ENCODE results near the gene IFNL4. TPM values are rescaled to one million over a fixed set of nuclear protein-coding genes. Genes with fewer than 3 reads are reported as not detected.

IFNL4 gene
- total RNA-seq, 1 experiment from 2014 or later = not detected

GRCh38 chr19:39277598-39277997, 28.9 kb upstream of the IFNL4 start:
- TF ChIP-seq CTCF (conservative IDR thresholded peaks at IDR 0.05) = no peak
- Histone ChIP-seq H3T11ph (ENCODE audit: low read length) (no peak overlapping the region), H2BK120ac (ENCODE audit: low read depth, low read length, poor library complexity, severe bottlenecking) (no peak overlapping the region), H3K4ac (ENCODE audit: low read depth, low read length) (no peak overlapping the region), H2BK5ac (ENCODE audit: insufficient read length, low read length) (no peak overlapping the region), H4K91ac (ENCODE audit: insufficient read length, low read depth, low read length) (no peak overlapping the region), H3K23me2 (ENCODE audit: insufficient read length, low read depth, low read length, poor library complexity, severe bottlenecking) (no peaks in the 10 kb centered on the region), H3K79me2 (ENCODE audit: insufficient read depth, low read length) (no peaks in the 10 kb centered on the region), H2BK15ac (ENCODE audit: low read depth, low read length) (no peak overlapping the region), H3K14ac (ENCODE audit: insufficient read depth, low read length) (no peak overlapping the region), H3K56ac (ENCODE audit: insufficient read length, low read depth, low read length) (no peak overlapping the region), H3K4me1 (ENCODE audit: insufficient read depth, low read length) (no peaks in the 10 kb centered on the region), H4K20me1 (ENCODE audit: control insufficient read depth, insufficient read depth, insufficient read length) (no peaks in the 10 kb centered on the region), H2BK12ac (ENCODE audit: insufficient read length, low read depth, low read length) (no peak overlapping the region), H4K8ac (replicated peaks; ENCODE audit: insufficient read length, low read depth, low read length) (no peak overlapping the region), H3K18ac (ENCODE audit: insufficient read length, low read depth, low read length) (no peak overlapping the region), H2BK20ac (ENCODE audit: low read depth, low read length, poor library complexity, severe bottlenecking) (no peak overlapping the region), H3K9me3 (ENCODE audit: control insufficient read depth, low read depth, low read length) (no peaks in the 10 kb centered on the region), H4K5ac (ENCODE audit: insufficient read length, low read depth, low read length) (no peak overlapping the region), H3K27ac (ENCODE audit: insufficient read length, low read depth, low read length) (no peak overlapping the region), H3K23ac (ENCODE audit: insufficient read length, low read depth, low read length) (no peak overlapping the region), H2AFZ (ENCODE audit: low read length) (no peak overlapping the region), H3K27me3 (ENCODE audit: insufficient read depth, low read length) (no peaks in the 10 kb centered on the region), H3K9ac (ENCODE audit: extremely low read depth, insufficient read length, low read length) (no peak overlapping the region), H2AK5ac (ENCODE audit: insufficient read length, low read length) (no peak overlapping the region), H3K4me2 (ENCODE audit: insufficient read depth, insufficient read length, low read length) (no peak overlapping the region), H3K79me1 (ENCODE audit: insufficient read depth, low read depth, low read length, poor library complexity, severe bottlenecking) (no peaks in the 10 kb centered on the region)
- no peaks in the 10 kb centered on the region for H3K36me3 Mint-ChIP-seq (ENCODE audit: insufficient read depth in 1 of 3, low read depth in 3 of 3)
- H3K9me3 Mint-ChIP-seq = peaks cover 0 to 5% of the 10 kb centered on the region in 2 experiments; a peak in 2 of 5 replicates
- DNase-seq = no peak
- H3K27ac Mint-ChIP-seq = no peak overlapping the region
- no CpG with 5 or more reads among the region's 7 CpGs for WGBS (ENCODE audit: extremely low coverage, insufficient read length, low lambda C conversion rate)
- H3K4me1 Mint-ChIP-seq = peaks cover 0 to 4% of the 10 kb centered on the region in 2 experiments; a peak in 2 of 4 replicates
- peaks cover 74% of the 10 kb centered on the region for H3K27me3 Mint-ChIP-seq (ENCODE audit: low read depth)
- no peak overlapping the region for H3K4me3 Mint-ChIP-seq
